ENCODE measurements around the gene SLC35B1.

Gene SLC35B1

GRCh38 chr17:49707608-49708514 lies at the start of gene SLC35B1:
TSS of gene SLC35B1 (minus strand) at chr17:49707964. CDS start at chr17:49707833, 131 bp downstream.
- peak; percentile 98 for DNase-seq

GRCh38 chr17:49757151-49757777 lies 49.5 kb upstream of the SLC35B1 start:
- DNase-seq: no peak

- DNase-seq: no peak
Observed at GRCh38 chr17:49756323-49757150, 48.8 kb upstream of the SLC35B1 start.

GRCh38 chr17:49755663-49756283 lies 48.0 kb upstream of the SLC35B1 start:
- peak; percentile 28 for DNase-seq

GRCh38 chr17:49753959-49754391 lies 46.2 kb upstream of the SLC35B1 start:
- no peak for DNase-seq

GRCh38 chr17:49752508-49752907 lies 44.7 kb upstream of the SLC35B1 start:
- DNase-seq: no peak

- no peak for DNase-seq
Observed at GRCh38 chr17:49749730-49750129, 42.0 kb upstream of the SLC35B1 start.

- no peak for DNase-seq
Observed at GRCh38 chr17:49748791-49749190, 41.0 kb upstream of the SLC35B1 start.

- no peak for DNase-seq
Observed at GRCh38 chr17:49748223-49748622, 40.5 kb upstream of the SLC35B1 start.

- DNase-seq: no peak
Observed at GRCh38 chr17:49747632-49748031, 39.9 kb upstream of the SLC35B1 start.

- peak; percentile 12 for DNase-seq
Observed at GRCh38 chr17:49746791-49747490, 39.2 kb upstream of the SLC35B1 start.

- no peak for DNase-seq
Observed at GRCh38 chr17:49745175-49746139, 37.7 kb upstream of the SLC35B1 start.

- no peak for DNase-seq
Observed at GRCh38 chr17:49742166-49742638, 34.4 kb upstream of the SLC35B1 start.

- no peak for DNase-seq
Observed at GRCh38 chr17:49741692-49742076, 33.9 kb upstream of the SLC35B1 start.

- DNase-seq: no peak
Observed at GRCh38 chr17:49741009-49741691, 33.4 kb upstream of the SLC35B1 start.

GRCh38 chr17:49739641-49740271 lies 32.0 kb upstream of the SLC35B1 start:
- DNase-seq: peak; percentile 88

GRCh38 chr17:49738456-49739163 lies 30.8 kb upstream of the SLC35B1 start:
- no peak for DNase-seq

GRCh38 chr17:49734515-49735490 lies 27.0 kb upstream of the SLC35B1 start:
- no peak for DNase-seq
